ENCODE results near the gene TPT1.

- TF ChIP-seq, protein P1, sequence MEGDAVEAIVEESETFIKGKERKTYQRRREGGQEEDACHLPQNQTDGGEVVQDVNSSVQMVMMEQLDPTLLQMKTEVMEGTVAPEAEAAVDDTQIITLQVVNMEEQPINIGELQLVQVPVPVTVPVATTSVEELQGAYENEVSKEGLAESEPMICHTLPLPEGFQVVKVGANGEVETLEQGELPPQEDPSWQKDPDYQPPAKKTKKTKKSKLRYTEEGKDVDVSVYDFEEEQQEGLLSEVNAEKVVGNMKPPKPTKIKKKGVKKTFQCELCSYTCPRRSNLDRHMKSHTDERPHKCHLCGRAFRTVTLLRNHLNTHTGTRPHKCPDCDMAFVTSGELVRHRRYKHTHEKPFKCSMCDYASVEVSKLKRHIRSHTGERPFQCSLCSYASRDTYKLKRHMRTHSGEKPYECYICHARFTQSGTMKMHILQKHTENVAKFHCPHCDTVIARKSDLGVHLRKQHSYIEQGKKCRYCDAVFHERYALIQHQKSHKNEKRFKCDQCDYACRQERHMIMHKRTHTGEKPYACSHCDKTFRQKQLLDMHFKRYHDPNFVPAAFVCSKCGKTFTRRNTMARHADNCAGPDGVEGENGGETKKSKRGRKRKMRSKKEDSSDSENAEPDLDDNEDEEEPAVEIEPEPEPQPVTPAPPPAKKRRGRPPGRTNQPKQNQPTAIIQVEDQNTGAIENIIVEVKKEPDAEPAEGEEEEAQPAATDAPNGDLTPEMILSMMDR (IDR thresholded peaks at IDR 0.05; ENCODE audit: poor library complexity), result no peak
- no peak for TF ChIP-seq EZH2 (IDR thresholded peaks at IDR 0.05; ENCODE audit: borderline replicate concordance)
Observed at GRCh38 chr13:45339399-45339798, 1.6 kb downstream of the TPT1 start.
